Peyer's patch (tissue), 4 donors: ENCODE data around the gene NAXE.

Experiments used
- CTCF ChIP-seq, 6 experiments: fragments of 450-650 bp in 4 of 6; fragments of 200-600 bp in 2 of 6; sonication (generic) in 1 of 6; IDR thresholded peaks; one replicate each; pipeline ENCODE4 v1.5.1; 2017 to 2019; ENCODE audit warnings: antibody characterized with exemption in 6 of 6, mild to moderate bottlenecking in 3 of 6, moderate library complexity in 1 of 6
- POLR2A ChIP-seq, 2 donors: fragments of 450-650 bp; IDR thresholded peaks; one replicate each; pipeline ENCODE4 v1.5.1; 2017; ENCODE audit warnings: antibody characterized with exemption in 2 of 2, mild to moderate bottlenecking in 2 of 2, moderate library complexity in 2 of 2

- peak; percentile 33 to 78 (median 61) for TF ChIP-seq CTCF (IDR thresholded peaks at IDR 0.05)
- TF ChIP-seq POLR2A (IDR thresholded peaks at IDR 0.05) = no peak
Observed at GRCh38 chr1:156627313-156627880, 35.8 kb downstream of the NAXE start.
